T47D (cell line): ENCODE data around the gene SPTBN4.
"Not testable (repeated sequence)": the region's sequence is repeated elsewhere in the genome, so short reads cannot be mapped to it uniquely, and the experiment has no call there.

Source experiments
- DNase-seq, 2 experiments: peaks; one replicate each; pipeline versions ENCODE4 v3.0.0 to v3.0.0-alpha.2; 2011 to 2012; ENCODE audit warnings: low read depth in 1 of 2, low spot score in 1 of 2
- JUND ChIP-seq: IDR thresholded peaks from 2 replicates; pipeline ENCODE4 v1.6.1; 2012; ENCODE audit warnings: low read depth
- in situ Hi-C: cut with HindIII; loops from 2 replicates; pipeline ENCODE4 v1.10.0; 2016; ENCODE audit warnings: low sequenced_read_pairs, low pct_unique_long_range_greater_than_20kb

The SPTBN4 gene

DNA sequence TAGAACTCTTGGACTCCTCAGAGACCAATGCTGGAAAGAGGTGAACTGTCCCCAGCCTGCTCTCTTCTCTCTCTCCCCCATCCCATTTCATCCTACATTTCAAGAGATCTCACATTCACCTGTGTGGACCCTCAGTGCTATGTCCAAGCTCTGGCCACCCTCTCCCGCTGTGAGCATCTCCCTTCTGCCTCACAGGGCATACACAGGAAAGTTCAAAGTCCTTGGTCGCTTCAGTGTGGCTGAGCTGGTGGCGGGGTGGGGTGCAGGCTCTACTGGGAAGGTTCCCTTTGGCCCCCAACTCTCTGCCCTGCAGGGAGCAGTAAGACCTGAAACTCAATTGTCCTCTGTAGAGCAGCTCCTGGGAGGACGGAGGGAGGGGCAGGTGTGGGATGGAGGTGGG, 27.0 kb downstream of the SPTBN4 start:
- in situ Hi-C loops, result no loop called here
- no peak for TF ChIP-seq JUND
- no peak for DNase-seq

DNA sequence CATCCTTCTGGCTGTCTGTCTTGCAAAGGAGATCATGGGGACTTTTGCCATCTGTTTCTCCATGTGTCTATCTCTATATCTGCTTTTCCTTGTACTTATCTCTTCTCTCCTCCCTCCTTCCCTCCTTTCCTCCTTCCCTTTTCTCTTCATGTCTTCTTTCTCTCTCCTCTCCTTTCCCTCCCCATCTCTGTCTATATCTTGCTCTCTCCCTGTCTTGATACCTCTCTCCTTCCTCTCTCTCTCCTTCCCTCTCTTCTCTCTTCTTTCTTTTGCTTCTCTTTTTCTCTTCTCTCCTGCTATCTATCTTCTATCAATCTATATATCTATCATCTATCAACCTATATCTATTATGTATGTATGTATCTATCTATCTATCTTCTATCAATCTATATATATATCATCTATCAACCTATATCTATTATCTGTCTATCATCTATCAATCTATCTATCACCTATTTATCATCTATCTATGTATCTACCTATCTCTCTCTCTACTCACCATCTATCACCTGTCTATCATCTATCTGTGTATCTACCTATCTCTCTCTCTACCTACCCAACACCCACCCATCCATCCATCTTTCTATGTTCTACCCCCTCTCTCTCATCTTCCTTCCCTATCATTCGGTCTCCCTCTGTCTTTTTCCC, 27.5 kb downstream of the SPTBN4 start:
- DNase-seq, result no peak
- TF ChIP-seq JUND, result no peak
- in situ Hi-C loops, result no loop called here

GRCh38 chr19:40497214-40497613, 30.4 kb downstream of the SPTBN4 start:
- DNase-seq, result no peak
- in situ Hi-C loops, result no loop called here
- TF ChIP-seq JUND, result no peak

DNA sequence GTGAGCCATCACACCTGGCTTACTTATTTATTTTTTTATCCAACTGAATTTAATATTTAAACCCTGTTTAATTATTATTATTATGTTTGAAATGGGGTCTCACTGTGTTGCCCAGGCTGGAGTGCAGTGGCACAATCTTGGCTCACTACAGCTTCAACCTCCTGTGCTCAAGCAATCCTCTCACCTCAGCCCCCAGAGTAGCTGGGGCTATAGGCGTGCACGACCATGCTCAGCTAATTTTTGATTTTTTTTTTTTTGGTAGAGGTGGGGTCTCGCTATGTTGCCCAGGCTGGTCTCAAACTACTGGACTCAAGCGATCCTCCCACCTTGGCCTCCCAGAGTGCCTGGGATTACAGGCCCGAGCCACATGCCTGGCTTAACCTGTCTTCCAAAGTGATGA, 32.5 kb downstream of the SPTBN4 start:
- no peak for DNase-seq
- no peak for TF ChIP-seq JUND
- in situ Hi-C loops, result no loop called here

- in situ Hi-C loops, DNase-seq: not testable (repeated sequence)
Observed at GRCh38 chr19:40500678-40501530, 34.1 kb downstream of the SPTBN4 start.

DNA sequence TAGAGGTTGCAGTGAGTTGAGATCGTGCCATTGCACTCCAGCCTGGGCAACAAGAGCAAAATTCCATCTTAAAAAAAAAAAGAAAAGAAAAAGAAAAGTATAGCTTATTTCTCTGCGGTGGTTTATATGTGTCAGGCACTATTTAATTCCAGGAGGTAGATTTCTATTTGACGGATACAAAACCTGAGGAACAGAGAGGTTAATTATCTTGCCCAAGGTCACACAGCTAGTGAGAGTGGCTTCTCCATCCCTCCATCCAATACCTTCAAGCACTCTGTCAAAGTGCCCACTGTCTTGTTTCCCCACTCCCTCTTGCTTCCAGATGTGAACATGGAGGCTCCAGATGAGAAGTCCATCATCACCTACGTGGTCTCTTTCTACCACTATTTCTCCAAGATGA, 34.8 kb downstream of the SPTBN4 start:
- TF ChIP-seq JUND, result no peak
- in situ Hi-C loops, result no loop called here
- DNase-seq, result no peak

- in situ Hi-C loops, result no loop called here
- TF ChIP-seq JUND, result no peak
- DNase-seq, result no peak
Observed at GRCh38 chr19:40502081-40502480, 35.3 kb downstream of the SPTBN4 start.

DNA sequence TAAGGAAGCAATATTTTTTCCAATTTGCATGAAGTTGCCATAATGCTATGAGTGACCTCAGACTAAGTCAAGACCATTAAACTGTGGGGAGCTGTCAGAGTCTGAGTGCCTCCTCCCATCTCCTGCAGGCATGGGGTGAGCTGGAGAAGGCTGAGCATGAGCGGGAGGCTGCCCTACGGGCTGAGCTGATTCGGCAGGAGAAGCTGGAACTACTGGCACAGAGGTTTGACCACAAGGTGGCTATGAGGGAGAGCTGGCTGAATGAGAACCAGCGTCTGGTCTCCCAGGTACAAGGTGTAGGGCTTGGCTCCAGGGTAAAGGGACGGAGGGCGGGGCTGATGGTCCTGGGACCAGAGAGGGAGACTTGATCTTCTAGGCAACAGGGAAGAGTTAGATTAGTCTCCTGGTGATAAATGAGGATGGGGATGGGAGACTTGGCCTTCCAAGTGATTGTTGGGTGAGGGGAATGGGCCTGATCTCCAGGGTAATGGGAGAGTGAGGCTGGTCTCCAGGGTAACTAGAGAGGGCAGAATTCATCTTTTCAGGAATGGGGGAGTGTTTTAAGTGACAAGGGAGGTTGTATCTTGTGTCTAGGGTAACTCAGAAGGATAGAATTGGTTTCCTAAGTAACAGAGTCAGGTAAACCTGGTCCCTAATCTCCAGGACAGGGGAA, 36.0 kb downstream of the SPTBN4 start:
- in situ Hi-C loops, result no loop called here
- peak in 1 of 2 experiments; percentile 61 for DNase-seq
- no peak for TF ChIP-seq JUND

GRCh38 chr19:40503320-40503695, 36.5 kb downstream of the SPTBN4 start:
- in situ Hi-C loops, result no loop called here
- TF ChIP-seq JUND, result no peak
- no peak for DNase-seq

GRCh38 chr19:40506099-40506498, 39.3 kb downstream of the SPTBN4 start:
- no peak for DNase-seq
- in situ Hi-C loops, result no loop called here
- TF ChIP-seq JUND, result no peak

GRCh38 chr19:40507892-40508291, 41.1 kb downstream of the SPTBN4 start:
- no peak for DNase-seq
- in situ Hi-C loops, result no loop called here
- TF ChIP-seq JUND, result no peak

DNA sequence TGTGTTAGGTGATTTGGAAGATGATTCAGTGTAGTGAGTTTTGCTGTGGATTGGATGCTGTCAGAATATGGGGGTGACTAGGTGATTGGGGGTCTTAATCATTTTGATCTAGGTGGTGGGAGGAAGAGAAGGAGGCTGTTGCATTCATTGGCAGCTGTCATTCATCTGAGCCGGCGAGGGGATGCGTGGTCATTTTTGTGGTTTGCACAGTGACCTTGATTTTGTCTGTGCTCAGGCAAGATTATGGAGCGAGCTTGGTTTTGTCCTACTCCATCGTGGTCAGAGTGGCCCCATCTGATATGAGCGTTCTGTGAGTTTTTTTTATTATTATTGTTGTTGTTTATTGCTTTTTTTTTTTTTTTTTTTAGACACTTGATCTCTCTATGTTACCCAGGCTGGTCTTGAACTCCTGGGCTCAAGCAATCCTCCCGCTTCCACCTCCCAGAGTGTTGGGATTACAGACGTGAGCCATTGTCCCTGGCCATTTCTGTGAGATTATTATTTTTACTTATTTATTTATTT, 42.0 kb downstream of the SPTBN4 start:
- in situ Hi-C loops, result no loop called here
- no peak for TF ChIP-seq JUND

GRCh38 chr19:40510526-40511115, 43.8 kb downstream of the SPTBN4 start:
- no peak for TF ChIP-seq JUND
- no peak for DNase-seq
- in situ Hi-C loops, result no loop called here

More for the DNA sequence above, 42.0 kb downstream of the SPTBN4 start:
- DNase-seq, result no peak
